ENCODE measurements around the gene SNRPA1. TPM values are rescaled to one million over a fixed set of nuclear protein-coding genes. Genes with fewer than 3 reads are reported as not detected.

The SNRPA1 gene
- total and polyA plus RNA-seq, 2 of the 13 experiments (the other 11 are each of a cell fraction or from before 2014, with no cell fraction given): 41.2 to 108 TPM

DNA sequence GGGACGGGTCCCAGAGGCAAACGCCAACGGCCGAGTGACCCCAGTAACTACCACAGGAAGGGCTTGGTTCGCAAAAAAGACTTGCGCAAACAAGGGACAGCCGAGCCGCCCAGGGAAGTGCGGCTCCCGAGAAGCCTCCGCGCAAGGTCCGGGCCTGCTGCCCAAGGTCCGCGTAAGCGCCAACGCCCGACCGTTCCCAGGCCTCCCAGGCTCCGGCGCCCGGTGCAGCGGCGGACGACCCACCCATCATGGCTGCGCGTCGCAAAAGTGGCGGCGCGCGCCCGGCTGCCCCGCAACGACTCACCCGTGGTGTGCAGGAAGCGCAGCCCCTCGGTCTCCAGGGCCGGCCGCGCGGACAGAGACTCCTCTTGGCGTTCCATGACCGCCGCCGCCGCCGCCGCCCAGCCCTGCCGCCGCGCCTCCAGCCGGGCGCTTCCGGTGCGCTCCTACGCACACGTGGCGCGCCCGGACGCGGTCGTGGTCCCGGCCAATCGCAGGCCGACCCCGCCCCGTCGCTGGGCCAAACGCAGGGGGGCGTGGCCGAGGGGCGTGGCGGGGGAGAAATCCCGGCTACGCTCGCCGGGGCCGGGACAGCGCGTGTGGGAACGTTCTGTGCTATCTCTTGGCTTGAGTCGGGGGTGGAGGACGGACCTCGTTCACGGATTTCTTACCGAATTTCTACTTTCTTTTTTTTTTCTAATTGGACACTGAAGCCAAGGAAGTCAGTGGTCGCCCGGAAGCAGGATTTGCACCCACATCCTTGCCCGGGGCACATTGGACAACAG, 17.8 kb downstream of the SNRPA1 start, which contains the start of gene SELENOS (continued):
- TF ChIP-seq, protein P1, sequence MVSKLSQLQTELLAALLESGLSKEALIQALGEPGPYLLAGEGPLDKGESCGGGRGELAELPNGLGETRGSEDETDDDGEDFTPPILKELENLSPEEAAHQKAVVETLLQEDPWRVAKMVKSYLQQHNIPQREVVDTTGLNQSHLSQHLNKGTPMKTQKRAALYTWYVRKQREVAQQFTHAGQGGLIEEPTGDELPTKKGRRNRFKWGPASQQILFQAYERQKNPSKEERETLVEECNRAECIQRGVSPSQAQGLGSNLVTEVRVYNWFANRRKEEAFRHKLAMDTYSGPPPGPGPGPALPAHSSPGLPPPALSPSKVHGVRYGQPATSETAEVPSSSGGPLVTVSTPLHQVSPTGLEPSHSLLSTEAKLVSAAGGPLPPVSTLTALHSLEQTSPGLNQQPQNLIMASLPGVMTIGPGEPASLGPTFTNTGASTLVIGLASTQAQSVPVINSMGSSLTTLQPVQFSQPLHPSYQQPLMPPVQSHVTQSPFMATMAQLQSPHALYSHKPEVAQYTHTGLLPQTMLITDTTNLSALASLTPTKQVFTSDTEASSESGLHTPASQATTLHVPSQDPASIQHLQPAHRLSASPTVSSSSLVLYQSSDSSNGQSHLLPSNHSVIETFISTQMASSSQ (IDR thresholded peaks at IDR 0.05; ENCODE audit: low read depth): no peak
- TF ChIP-seq, protein P1 (CRISPR knock-in tag; IDR thresholded peaks at IDR 0.05; ENCODE audit: borderline replicate concordance): peak; percentile 49; the same call in 1 of the 2 replicates
- TF ChIP-seq ZNF17 (CRISPR knock-in tag; IDR thresholded peaks at IDR 0.05): no peak
- TF ChIP-seq TBL1XR1 (IDR thresholded peaks at IDR 0.05; ENCODE audit: borderline replicate concordance, low read length, partially characterized antibody): no peak
- TF ChIP-seq ZNF207 (IDR thresholded peaks at IDR 0.05; ENCODE audit: borderline replicate concordance): no peak
- peak; percentile 75; the same call in 1 of the 2 replicates for TF ChIP-seq ARID2 (CRISPR knock-in tag; IDR thresholded peaks at IDR 0.05; ENCODE audit: borderline replicate concordance)
- TF ChIP-seq KLF15 (CRISPR knock-in tag; IDR thresholded peaks at IDR 0.05; ENCODE audit: borderline replicate concordance): no peak
- TF ChIP-seq, protein P2, sequence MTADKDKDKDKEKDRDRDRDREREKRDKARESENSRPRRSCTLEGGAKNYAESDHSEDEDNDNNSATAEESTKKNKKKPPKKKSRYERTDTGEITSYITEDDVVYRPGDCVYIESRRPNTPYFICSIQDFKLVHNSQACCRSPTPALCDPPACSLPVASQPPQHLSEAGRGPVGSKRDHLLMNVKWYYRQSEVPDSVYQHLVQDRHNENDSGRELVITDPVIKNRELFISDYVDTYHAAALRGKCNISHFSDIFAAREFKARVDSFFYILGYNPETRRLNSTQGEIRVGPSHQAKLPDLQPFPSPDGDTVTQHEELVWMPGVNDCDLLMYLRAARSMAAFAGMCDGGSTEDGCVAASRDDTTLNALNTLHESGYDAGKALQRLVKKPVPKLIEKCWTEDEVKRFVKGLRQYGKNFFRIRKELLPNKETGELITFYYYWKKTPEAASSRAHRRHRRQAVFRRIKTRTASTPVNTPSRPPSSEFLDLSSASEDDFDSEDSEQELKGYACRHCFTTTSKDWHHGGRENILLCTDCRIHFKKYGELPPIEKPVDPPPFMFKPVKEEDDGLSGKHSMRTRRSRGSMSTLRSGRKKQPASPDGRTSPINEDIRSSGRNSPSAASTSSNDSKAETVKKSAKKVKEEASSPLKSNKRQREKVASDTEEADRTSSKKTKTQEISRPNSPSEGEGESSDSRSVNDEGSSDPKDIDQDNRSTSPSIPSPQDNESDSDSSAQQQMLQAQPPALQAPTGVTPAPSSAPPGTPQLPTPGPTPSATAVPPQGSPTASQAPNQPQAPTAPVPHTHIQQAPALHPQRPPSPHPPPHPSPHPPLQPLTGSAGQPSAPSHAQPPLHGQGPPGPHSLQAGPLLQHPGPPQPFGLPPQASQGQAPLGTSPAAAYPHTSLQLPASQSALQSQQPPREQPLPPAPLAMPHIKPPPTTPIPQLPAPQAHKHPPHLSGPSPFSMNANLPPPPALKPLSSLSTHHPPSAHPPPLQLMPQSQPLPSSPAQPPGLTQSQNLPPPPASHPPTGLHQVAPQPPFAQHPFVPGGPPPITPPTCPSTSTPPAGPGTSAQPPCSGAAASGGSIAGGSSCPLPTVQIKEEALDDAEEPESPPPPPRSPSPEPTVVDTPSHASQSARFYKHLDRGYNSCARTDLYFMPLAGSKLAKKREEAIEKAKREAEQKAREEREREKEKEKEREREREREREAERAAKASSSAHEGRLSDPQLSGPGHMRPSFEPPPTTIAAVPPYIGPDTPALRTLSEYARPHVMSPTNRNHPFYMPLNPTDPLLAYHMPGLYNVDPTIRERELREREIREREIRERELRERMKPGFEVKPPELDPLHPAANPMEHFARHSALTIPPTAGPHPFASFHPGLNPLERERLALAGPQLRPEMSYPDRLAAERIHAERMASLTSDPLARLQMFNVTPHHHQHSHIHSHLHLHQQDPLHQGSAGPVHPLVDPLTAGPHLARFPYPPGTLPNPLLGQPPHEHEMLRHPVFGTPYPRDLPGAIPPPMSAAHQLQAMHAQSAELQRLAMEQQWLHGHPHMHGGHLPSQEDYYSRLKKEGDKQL (CRISPR knock-in tag; IDR thresholded peaks at IDR 0.05; ENCODE audit: low read depth): no peak
- TF ChIP-seq, protein P3, sequence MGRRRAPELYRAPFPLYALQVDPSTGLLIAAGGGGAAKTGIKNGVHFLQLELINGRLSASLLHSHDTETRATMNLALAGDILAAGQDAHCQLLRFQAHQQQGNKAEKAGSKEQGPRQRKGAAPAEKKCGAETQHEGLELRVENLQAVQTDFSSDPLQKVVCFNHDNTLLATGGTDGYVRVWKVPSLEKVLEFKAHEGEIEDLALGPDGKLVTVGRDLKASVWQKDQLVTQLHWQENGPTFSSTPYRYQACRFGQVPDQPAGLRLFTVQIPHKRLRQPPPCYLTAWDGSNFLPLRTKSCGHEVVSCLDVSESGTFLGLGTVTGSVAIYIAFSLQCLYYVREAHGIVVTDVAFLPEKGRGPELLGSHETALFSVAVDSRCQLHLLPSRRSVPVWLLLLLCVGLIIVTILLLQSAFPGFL (CRISPR knock-in tag; IDR thresholded peaks at IDR 0.05): no peak
- no peak for TF ChIP-seq MATR3 (CRISPR knock-in tag; IDR thresholded peaks at IDR 0.05)

Data from HepG2 (cell line).